SKM-1 (cell line): ENCODE measurements around the gene PPP2R5C.

Experiments used
- DNase-seq: peaks from one replicate; lab custom pipeline; 2025; ENCODE audit not compliant: unreplicated experiment; lab: John Stamatoyannopoulos, UW

PPP2R5C gene

GRCh38 chr14:101813171-101813759, 51.8 kb downstream of the PPP2R5C start:
- DNase-seq: no peak

- no peak for DNase-seq
Measured at GRCh38 chr14:101813833-101814232, 52.3 kb downstream of the PPP2R5C start.

GRCh38 chr14:101814934-101815333, 53.4 kb downstream of the PPP2R5C start:
- DNase-seq: no peak

GRCh38 chr14:101815994-101816393, 54.5 kb downstream of the PPP2R5C start:
- DNase-seq: no peak

GRCh38 chr14:101817501-101818001, 56.0 kb downstream of the PPP2R5C start:
- no peak for DNase-seq

GRCh38 chr14:101819251-101819990, 57.9 kb downstream of the PPP2R5C start:
- no peak for DNase-seq

GRCh38 chr14:101820283-101820798, 58.8 kb downstream of the PPP2R5C start:
- DNase-seq: no peak

DNA sequence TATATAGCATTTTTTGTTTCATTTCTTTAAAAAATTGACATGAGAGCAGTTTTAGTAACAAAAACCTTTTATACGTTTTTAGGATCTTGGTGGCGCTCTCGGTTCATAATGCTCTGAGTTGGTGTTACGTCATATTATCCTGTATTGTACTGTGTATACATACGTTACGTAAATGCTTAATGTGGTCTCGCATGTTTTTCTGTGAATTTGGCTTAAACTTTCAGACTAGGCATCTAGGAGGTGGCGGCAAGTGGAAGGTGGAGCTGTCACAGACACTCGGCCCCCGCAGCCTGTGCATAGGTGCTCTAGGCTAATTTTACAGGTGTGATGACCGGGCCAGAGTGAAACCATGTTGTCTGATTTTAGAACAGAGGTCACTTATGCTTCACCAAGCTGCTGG, 60.0 kb downstream of the PPP2R5C start:
- DNase-seq: no peak

DNA sequence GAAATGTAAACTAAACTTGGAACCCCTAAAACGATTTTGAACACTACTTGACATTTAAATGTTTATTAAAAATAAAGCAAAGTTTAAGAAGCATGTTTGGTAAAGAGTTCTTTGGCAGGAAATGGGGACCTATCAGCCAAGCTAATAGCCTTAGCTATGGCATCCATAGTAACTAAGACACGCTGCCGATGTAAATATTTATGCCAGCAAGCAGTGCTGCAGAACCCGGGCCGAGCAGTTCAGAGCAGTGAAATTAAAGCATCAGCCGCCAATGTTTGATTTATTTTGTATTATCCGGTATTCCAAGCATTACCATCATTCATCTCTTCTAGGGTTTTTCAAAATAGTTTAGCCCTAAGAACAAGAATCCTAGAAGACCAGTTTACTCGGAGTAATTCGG, 61.6 kb downstream of the PPP2R5C start:
- DNase-seq: no peak

DNA sequence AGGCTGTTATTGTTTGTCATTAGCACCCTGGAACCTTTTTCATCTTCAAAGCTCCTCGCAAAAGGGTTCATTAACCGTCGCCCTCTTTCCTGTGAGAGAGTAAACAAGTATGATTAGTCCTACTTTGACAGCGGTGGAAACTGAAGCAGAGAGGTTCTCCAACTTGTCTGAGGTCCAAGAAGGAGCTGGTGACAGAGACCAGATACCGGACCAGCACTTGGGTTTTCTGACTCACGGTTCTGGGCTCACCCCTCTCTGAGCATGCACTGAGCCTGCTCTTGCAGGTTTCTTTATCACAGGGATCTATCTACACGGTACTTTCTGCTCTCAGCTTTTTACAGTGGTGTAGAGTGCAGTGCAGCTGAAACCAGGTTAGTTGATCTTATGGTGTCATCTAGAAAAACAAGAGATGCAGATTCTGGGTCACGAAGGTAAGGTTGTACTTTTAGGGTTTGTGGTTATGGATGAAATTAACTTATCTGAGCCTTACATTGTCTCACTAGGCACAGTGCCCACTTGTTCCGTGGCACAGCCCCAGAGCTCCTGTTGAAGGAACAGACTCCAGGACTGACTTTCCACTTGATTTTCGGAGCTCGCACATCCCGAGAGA, 62.1 kb downstream of the PPP2R5C start:
- DNase-seq: no peak

GRCh38 chr14:101824339-101824727, 62.8 kb downstream of the PPP2R5C start:
- no peak for DNase-seq

- DNase-seq: no peak
Measured at GRCh38 chr14:101825797-101826196, 64.3 kb downstream of the PPP2R5C start.

GRCh38 chr14:101826351-101826750, 64.8 kb downstream of the PPP2R5C start:
- no peak for DNase-seq

GRCh38 chr14:101827286-101827685, 65.8 kb downstream of the PPP2R5C start:
- DNase-seq: no peak

DNA sequence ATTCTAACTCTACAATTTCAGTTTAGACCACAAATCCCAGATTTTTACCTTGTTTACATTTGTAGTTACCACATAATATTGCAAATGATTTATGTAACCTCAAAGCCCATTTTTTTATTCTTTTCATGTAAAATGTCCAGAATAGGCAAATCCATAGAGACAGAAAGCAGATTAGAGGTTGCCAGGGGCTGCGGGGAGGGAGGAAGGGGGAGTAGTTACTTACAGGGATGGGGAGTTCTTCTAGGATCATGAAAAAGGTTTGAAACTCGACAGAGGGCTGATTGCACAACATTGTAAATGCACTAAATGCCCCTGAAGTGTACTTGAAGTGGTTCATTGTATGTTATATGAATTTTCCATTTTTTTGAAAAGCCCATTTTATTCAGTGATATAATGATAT, 66.5 kb downstream of the PPP2R5C start:
- DNase-seq: no peak

DNA sequence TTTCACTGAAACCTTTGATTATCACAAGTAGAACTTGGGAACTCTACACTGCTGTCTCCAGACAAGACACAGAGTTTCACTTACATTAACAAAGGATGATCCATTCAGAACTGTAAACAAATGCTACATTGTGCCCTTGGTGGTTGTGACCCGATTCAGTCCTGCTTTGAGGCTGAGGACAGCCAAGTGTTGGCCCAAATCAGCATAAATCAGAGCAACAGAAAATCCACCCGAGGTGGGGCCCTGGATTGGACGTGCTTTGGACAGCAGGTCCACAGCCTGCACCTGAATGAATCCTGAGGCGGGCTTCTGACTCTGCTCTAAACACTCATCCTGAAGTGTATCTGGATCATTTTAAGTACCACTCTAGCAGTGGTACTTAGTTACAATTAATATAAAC, 68.8 kb downstream of the PPP2R5C start:
- DNase-seq: no peak

- DNase-seq: no peak
Measured at GRCh38 chr14:101833045-101833444, 71.5 kb downstream of the PPP2R5C start.

DNA sequence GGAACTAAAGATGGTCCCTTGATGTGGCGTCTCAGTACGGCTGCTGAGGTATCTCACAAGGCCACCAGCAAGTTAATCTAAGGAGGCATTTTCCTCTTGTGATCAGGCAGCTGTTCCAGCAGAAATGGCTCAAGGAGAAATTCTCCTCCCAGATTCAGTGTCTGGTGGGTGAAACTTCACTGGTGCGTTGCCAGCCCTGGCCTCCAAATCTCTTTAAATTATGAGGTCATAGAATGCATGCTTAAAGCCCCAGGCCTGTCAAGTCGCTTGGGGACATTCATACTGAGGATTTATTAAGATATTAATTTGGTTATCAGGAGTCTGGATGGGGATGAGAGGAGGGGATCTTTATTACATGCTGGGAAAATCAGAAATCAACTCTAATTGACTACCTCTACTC, 72.9 kb downstream of the PPP2R5C start:
- DNase-seq: no peak

GRCh38 chr14:101834800-101835547, 73.5 kb downstream of the PPP2R5C start:
- DNase-seq: no peak

GRCh38 chr14:101835566-101835965, 74.1 kb downstream of the PPP2R5C start:
- DNase-seq: no peak

GRCh38 chr14:101836135-101836534, 74.6 kb downstream of the PPP2R5C start:
- no peak for DNase-seq
